GM23338 (cell line): Measurements from ENCODE around the gene PFKFB2. TPM values are rescaled to one million over a fixed set of nuclear protein-coding genes. Genes with fewer than 3 reads are reported as not detected.
A peak's percentile ranks its signal among the peaks of the same experiment; 100 is the strongest.

Experiments used
- ATAC-seq: fragments of 200-7000 bp; cut with Tn5 transposase; 3 replicates; pipeline ENCODE4 v1.9.1; 2020
- DNase-seq: peaks from one replicate; pipeline ENCODE4 v3.0.0-alpha.2; 2015; ENCODE audit warnings: low spot score
- H2AFZ ChIP-seq: fragments of 200-600 bp; sonication (generic); 2 replicates; pipeline ENCODE4 v1.8.0; 2016; ENCODE audit warnings: antibody characterized with exemption, mild to moderate bottlenecking, moderate library complexity
- H3F3A ChIP-seq: fragments of 200-600 bp; sonication (generic); replicated peaks from 2 replicates; pipeline ENCODE4 v1.8.0; 2017; ENCODE audit warnings: antibody characterized with exemption, mixed run types, low read depth
- H3K27ac ChIP-seq: fragments of 200-600 bp; sonication (generic); 2 replicates; pipeline ENCODE4 v1.6.1; 2016; ENCODE audit warnings: low read depth
- H3K27me3 ChIP-seq: fragments of 200-600 bp; sonication (generic); 2 replicates; pipeline ENCODE4 v1.8.0; 2016; ENCODE audit warnings: mild to moderate bottlenecking, mixed run types, moderate library complexity; ENCODE audit not compliant: insufficient read depth
- H3K36me3 ChIP-seq: fragments of 200-600 bp; sonication (generic); 2 replicates; pipeline ENCODE4 v1.8.0; 2016; ENCODE audit warnings: mild to moderate bottlenecking; ENCODE audit not compliant: insufficient read depth
- H3K4me1 ChIP-seq: fragments of 200-600 bp; sonication (generic); 2 replicates; pipeline ENCODE4 v1.8.0; 2016; ENCODE audit warnings: mild to moderate bottlenecking, moderate library complexity; ENCODE audit not compliant: insufficient read depth
- H3K4me2 ChIP-seq: fragments of 200-600 bp; sonication (generic); 2 replicates; pipeline ENCODE4 v1.7.1; 2017; ENCODE audit warnings: mixed run types
- H3K4me3 ChIP-seq: fragments of 200-600 bp; sonication (generic); 2 replicates; pipeline ENCODE4 v1.6.1; 2016; ENCODE audit warnings: mixed run types
- H3K79me2 ChIP-seq: fragments of 200-600 bp; sonication (generic); replicated peaks from 2 replicates; pipeline ENCODE4 v1.8.0; 2017; ENCODE audit warnings: mild to moderate bottlenecking; ENCODE audit not compliant: insufficient read depth
- H3K9me2 ChIP-seq: fragments of 200-600 bp; sonication (generic); 2 replicates; pipeline ENCODE4 v1.8.0; 2017; ENCODE audit not compliant: insufficient read depth
- H4K20me1 ChIP-seq: fragments of 200-600 bp; sonication (generic); replicated peaks from 2 replicates; pipeline ENCODE4 v1.8.0; 2017; ENCODE audit warnings: mild to moderate bottlenecking; ENCODE audit not compliant: insufficient read depth
- H3K27ac Mint-ChIP-seq: 2 replicates; pipeline ENCODE4 v1.8.0; 2020; ENCODE audit warnings: inconsistent platforms, mild to moderate bottlenecking, moderate library complexity, mixed read lengths
- H3K27me3 Mint-ChIP-seq: 3 replicates; pipeline ENCODE4 v1.8.0; 2022; ENCODE audit warnings: low read depth, mild to moderate bottlenecking, moderate library complexity, mixed read lengths, inconsistent platforms; ENCODE audit not compliant: insufficient read depth, poor library complexity
- H3K36me3 Mint-ChIP-seq: 3 replicates; pipeline ENCODE4 v1.8.0; 2021; ENCODE audit warnings: low read depth, mild to moderate bottlenecking, inconsistent platforms, moderate library complexity, mixed read lengths
- H3K4me1 Mint-ChIP-seq: 3 replicates; pipeline ENCODE4 v1.8.0; 2020; ENCODE audit warnings: mild to moderate bottlenecking, inconsistent platforms, mixed read lengths
- H3K4me3 Mint-ChIP-seq: 3 replicates; pipeline ENCODE4 v1.8.0; 2021; ENCODE audit warnings: moderate library complexity, mild to moderate bottlenecking, inconsistent platforms, mixed read lengths
- H3K9me3 Mint-ChIP-seq: 3 replicates; pipeline ENCODE4 v1.8.0; 2020; ENCODE audit warnings: moderate library complexity, mild to moderate bottlenecking, inconsistent platforms, mixed read lengths
- CREB1 ChIP-seq: fragments of 250-450 bp; sonication (Bioruptor Pico); IDR thresholded peaks from 2 replicates; pipeline ENCODE4 v1.5.0; 2020; ENCODE audit warnings: low read depth, mild to moderate bottlenecking, moderate library complexity
- EZH2 ChIP-seq: fragments of 200-600 bp; sonication (generic); IDR thresholded peaks from one replicate; pipeline ENCODE4 v1.8.0; 2017; ENCODE audit warnings: antibody characterized with exemption, mild to moderate bottlenecking, low read depth; ENCODE audit not compliant: unreplicated experiment
- EZH2phosphoT487 ChIP-seq: fragments of 200-600 bp; sonication (generic); IDR thresholded peaks from one replicate; pipeline ENCODE4 v1.8.1; 2018; ENCODE audit warnings: antibody characterized with exemption; ENCODE audit not compliant: unreplicated experiment
- JUNB ChIP-seq: IDR thresholded peaks from one replicate; pipeline ENCODE4 v1.6.1; 2016; ENCODE audit warnings: antibody characterized with exemption; ENCODE audit not compliant: unreplicated experiment
- NANOG ChIP-seq: IDR thresholded peaks from 2 replicates; pipeline ENCODE4 v1.6.1; 2016; ENCODE audit warnings: antibody characterized with exemption, borderline replicate concordance
- POLR2AphosphoS5 ChIP-seq: IDR thresholded peaks from 2 replicates; pipeline ENCODE4 v1.6.1; 2016; ENCODE audit warnings: antibody characterized with exemption, low read depth
- REST ChIP-seq: IDR thresholded peaks from one replicate; pipeline ENCODE4 v1.6.1; 2018; ENCODE audit warnings: antibody characterized with exemption; ENCODE audit not compliant: unreplicated experiment
- STAT1 ChIP-seq: IDR thresholded peaks from one replicate; pipeline ENCODE4 v1.6.1; 2016; ENCODE audit warnings: antibody characterized with exemption; ENCODE audit not compliant: unreplicated experiment
- ZNF114 ChIP-seq: fragments of 250-450 bp; sonication (Bioruptor Pico); IDR thresholded peaks from 2 replicates; pipeline ENCODE4 v1.5.0; 2020; ENCODE audit warnings: mild to moderate bottlenecking, moderate library complexity
- ZNF331 ChIP-seq: fragments of 250-450 bp; sonication (Bioruptor Pico); IDR thresholded peaks from 2 replicates; pipeline ENCODE4 v1.5.0; 2020; ENCODE audit warnings: low read depth, mild to moderate bottlenecking, moderate library complexity
- polyA plus RNA-seq: library from polyadenylated mRNA; unstranded; fragments of >200 nt; fragmentation: Nextera tagmentation; extraction: Ambion mirVana; gene quantifications from 2 replicates; pipeline ENCODE4 v1.2.1, GENCODE V29; 2016
- total RNA-seq: library from RNA; depleted of rRNA; stranded (reverse); fragments of >200 nt; shearing (Covaris generic); gene quantifications from 2 replicates; pipeline ENCODE4 v1.2.3, GENCODE V29; 2014
- TF ChIP-seq, protein P1 (sequence below): IDR thresholded peaks from 2 replicates; pipeline ENCODE4 v1.6.1; 2016; ENCODE audit warnings: antibody characterized with exemption
- TF ChIP-seq, protein P2 (sequence below): fragments of 250-450 bp; sonication (Bioruptor Pico); IDR thresholded peaks from 2 replicates; pipeline ENCODE4 v1.5.0; 2020; ENCODE audit warnings: mild to moderate bottlenecking, moderate library complexity
- TF ChIP-seq, protein P3 (sequence below), 2 experiments: fragments of 200-600 bp in 1 of 2; sonication (generic) in 1 of 2; conservative IDR thresholded peaks; 2 replicates each; pipeline versions ENCODE4 v1.5.1 to v1.6.1; 2016 to 2017; ENCODE audit warnings: antibody characterized with exemption in 2 of 2, low read depth in 2 of 2, mild to moderate bottlenecking in 2 of 2, moderate library complexity in 1 of 2

PFKFB2 gene
- total and polyA plus RNA-seq, 2 experiments from 2014 or later: 4.9 to 14.8 TPM

GRCh38 chr1:207045453-207045852, 7.6 kb upstream of the PFKFB2 start (continued):
- TF ChIP-seq NANOG: no peak
- TF ChIP-seq STAT1: no peak
- no peak for TF ChIP-seq EZH2phosphoT487

DNA sequence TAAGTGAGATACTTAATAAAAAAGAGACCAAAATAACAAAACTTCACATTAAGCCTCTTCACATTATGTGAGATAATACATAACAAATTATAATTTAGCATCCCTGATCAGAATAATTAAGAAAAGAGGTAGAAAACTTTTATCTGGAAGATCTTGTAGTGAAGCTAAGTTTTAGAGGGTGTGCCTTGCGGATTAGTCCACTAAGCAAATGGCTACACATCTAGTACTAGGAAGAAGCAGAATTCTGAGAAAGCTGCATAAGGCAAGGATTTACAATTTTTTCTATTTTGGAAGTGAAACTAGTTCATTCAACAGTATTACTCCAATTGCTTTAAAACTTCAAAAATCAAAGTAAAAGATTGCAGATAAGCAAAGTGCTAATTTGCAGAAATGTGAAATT, 5.6 kb upstream of the PFKFB2 start:
- no peaks in the 10 kb centered on the region for H3K27me3 ChIP-seq
- no peak overlapping the region for H3K27ac Mint-ChIP-seq
- H3K36me3 Mint-ChIP-seq: peaks cover 29% of the 10 kb centered on the region
- no peak overlapping the region for H3K4me3 ChIP-seq
- TF ChIP-seq POLR2AphosphoS5: no peak
- TF ChIP-seq CREB1 (CRISPR knock-in tag): no peak
- TF ChIP-seq, protein P1, sequence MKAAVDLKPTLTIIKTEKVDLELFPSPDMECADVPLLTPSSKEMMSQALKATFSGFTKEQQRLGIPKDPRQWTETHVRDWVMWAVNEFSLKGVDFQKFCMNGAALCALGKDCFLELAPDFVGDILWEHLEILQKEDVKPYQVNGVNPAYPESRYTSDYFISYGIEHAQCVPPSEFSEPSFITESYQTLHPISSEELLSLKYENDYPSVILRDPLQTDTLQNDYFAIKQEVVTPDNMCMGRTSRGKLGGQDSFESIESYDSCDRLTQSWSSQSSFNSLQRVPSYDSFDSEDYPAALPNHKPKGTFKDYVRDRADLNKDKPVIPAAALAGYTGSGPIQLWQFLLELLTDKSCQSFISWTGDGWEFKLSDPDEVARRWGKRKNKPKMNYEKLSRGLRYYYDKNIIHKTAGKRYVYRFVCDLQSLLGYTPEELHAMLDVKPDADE: no peak
- TF ChIP-seq EZH2phosphoT487: no peak
- TF ChIP-seq EZH2: no peak
- no peak for TF ChIP-seq ZNF331 (CRISPR knock-in tag)
- TF ChIP-seq REST: no peak
- TF ChIP-seq, protein P2, sequence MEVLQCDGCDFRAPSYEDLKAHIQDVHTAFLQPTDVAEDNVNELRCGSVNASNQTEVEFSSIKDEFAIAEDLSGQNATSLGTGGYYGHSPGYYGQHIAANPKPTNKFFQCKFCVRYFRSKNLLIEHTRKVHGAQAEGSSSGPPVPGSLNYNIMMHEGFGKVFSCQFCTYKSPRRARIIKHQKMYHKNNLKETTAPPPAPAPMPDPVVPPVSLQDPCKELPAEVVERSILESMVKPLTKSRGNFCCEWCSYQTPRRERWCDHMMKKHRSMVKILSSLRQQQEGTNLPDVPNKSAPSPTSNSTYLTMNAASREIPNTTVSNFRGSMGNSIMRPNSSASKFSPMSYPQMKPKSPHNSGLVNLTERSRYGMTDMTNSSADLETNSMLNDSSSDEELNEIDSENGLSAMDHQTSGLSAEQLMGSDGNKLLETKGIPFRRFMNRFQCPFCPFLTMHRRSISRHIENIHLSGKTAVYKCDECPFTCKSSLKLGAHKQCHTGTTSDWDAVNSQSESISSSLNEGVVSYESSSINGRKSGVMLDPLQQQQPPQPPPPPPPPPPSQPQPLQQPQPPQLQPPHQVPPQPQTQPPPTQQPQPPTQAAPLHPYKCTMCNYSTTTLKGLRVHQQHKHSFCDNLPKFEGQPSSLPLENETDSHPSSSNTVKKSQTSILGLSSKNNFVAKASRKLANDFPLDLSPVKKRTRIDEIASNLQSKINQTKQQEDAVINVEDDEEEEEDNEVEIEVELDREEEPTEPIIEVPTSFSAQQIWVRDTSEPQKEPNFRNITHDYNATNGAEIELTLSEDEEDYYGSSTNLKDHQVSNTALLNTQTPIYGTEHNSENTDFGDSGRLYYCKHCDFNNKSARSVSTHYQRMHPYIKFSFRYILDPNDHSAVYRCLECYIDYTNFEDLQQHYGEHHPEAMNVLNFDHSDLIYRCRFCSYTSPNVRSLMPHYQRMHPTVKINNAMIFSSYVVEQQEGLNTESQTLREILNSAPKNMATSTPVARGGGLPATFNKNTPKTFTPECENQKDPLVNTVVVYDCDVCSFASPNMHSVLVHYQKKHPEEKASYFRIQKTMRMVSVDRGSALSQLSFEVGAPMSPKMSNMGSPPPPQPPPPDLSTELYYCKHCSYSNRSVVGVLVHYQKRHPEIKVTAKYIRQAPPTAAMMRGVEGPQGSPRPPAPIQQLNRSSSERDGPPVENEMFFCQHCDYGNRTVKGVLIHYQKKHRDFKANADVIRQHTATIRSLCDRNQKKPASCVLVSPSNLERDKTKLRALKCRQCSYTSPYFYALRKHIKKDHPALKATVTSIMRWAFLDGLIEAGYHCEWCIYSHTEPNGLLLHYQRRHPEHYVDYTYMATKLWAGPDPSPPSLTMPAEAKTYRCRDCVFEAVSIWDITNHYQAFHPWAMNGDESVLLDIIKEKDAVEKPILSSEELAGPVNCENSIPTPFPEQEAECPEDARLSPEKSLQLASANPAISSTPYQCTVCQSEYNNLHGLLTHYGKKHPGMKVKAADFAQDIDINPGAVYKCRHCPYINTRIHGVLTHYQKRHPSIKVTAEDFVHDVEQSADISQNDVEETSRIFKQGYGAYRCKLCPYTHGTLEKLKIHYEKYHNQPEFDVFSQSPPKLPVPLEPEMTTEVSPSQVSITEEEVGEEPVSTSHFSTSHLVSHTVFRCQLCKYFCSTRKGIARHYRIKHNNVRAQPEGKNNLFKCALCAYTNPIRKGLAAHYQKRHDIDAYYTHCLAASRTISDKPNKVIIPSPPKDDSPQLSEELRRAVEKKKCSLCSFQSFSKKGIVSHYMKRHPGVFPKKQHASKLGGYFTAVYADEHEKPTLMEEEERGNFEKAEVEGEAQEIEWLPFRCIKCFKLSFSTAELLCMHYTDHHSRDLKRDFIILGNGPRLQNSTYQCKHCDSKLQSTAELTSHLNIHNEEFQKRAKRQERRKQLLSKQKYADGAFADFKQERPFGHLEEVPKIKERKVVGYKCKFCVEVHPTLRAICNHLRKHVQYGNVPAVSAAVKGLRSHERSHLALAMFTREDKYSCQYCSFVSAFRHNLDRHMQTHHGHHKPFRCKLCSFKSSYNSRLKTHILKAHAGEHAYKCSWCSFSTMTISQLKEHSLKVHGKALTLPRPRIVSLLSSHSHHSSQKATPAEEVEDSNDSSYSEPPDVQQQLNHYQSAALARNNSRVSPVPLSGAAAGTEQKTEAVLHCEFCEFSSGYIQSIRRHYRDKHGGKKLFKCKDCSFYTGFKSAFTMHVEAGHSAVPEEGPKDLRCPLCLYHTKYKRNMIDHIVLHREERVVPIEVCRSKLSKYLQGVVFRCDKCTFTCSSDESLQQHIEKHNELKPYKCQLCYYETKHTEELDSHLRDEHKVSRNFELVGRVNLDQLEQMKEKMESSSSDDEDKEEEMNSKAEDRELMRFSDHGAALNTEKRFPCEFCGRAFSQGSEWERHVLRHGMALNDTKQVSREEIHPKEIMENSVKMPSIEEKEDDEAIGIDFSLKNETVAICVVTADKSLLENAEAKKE (CRISPR knock-in tag): no peak
- no peak for TF ChIP-seq STAT1
- no peak for TF ChIP-seq NANOG
- TF ChIP-seq JUNB: no peak
- TF ChIP-seq, protein P3, sequence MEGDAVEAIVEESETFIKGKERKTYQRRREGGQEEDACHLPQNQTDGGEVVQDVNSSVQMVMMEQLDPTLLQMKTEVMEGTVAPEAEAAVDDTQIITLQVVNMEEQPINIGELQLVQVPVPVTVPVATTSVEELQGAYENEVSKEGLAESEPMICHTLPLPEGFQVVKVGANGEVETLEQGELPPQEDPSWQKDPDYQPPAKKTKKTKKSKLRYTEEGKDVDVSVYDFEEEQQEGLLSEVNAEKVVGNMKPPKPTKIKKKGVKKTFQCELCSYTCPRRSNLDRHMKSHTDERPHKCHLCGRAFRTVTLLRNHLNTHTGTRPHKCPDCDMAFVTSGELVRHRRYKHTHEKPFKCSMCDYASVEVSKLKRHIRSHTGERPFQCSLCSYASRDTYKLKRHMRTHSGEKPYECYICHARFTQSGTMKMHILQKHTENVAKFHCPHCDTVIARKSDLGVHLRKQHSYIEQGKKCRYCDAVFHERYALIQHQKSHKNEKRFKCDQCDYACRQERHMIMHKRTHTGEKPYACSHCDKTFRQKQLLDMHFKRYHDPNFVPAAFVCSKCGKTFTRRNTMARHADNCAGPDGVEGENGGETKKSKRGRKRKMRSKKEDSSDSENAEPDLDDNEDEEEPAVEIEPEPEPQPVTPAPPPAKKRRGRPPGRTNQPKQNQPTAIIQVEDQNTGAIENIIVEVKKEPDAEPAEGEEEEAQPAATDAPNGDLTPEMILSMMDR (conservative IDR thresholded peaks at IDR 0.05; ENCODE audit: low read depth in 2 of 2): no peak
- no peak for TF ChIP-seq ZNF114
- ATAC-seq: no peak
- H3K36me3 ChIP-seq: peaks cover 9% of the 10 kb centered on the region; the same call in 1 of the 2 replicates
- H3K27ac ChIP-seq: no peak overlapping the region
- no peak overlapping the region for H3K4me3 Mint-ChIP-seq
- no peaks in the 10 kb centered on the region for H3K9me3 Mint-ChIP-seq
- no peaks in the 10 kb centered on the region for H3K9me2 ChIP-seq
- peaks cover 62% of the 10 kb centered on the region for H3K79me2 ChIP-seq
- peak overlapping the region; percentile 14; the same call in 1 of the 2 replicates for H3K4me2 ChIP-seq
- no peaks in the 10 kb centered on the region for H3K27me3 Mint-ChIP-seq
- H4K20me1 ChIP-seq: peaks cover 15% of the 10 kb centered on the region; the same call in 1 of the 2 replicates
- no peak for DNase-seq
- no peaks in the 10 kb centered on the region for H3F3A ChIP-seq
- peaks cover 26% of the 10 kb centered on the region; the same call in 1 of the 2 replicates for H3K4me1 ChIP-seq
- peaks cover 41% of the 10 kb centered on the region for H3K4me1 Mint-ChIP-seq
- no peak overlapping the region for H2AFZ ChIP-seq
